Fibroblast of skin of left quadriceps (primary cell): ENCODE measurements around the gene DHCR24.

ENCODE experiments used
- DNase-seq, 2 experiments: peaks; one replicate each; pipeline ENCODE4 v3.0.0-alpha.2; 2013; ENCODE audit warnings: low read depth in 2 of 2

DHCR24 gene

GRCh38 chr1:54846716-54847284 lies 40.2 kb downstream of the DHCR24 start:
- DNase-seq: no peak

GRCh38 chr1:54846301-54846700 lies 40.7 kb downstream of the DHCR24 start:
- DNase-seq: no peak

GRCh38 chr1:54845772-54846171 lies 41.2 kb downstream of the DHCR24 start:
- DNase-seq: no peak

GRCh38 chr1:54844564-54844963 lies 42.4 kb downstream of the DHCR24 start:
- DNase-seq: no peak

GRCh38 chr1:54843449-54843848 lies 43.5 kb downstream of the DHCR24 start:
- no peak for DNase-seq

GRCh38 chr1:54842963-54843362 lies 44.0 kb downstream of the DHCR24 start:
- DNase-seq: no peak

- DNase-seq: no peak
Observed at GRCh38 chr1:54842206-54842915, 44.6 kb downstream of the DHCR24 start.

- DNase-seq: no peak
Observed at GRCh38 chr1:54839824-54840223, 47.2 kb downstream of the DHCR24 start.

- DNase-seq: no peak
Observed at GRCh38 chr1:54838565-54839180, 48.3 kb downstream of the DHCR24 start.

- DNase-seq: no peak
Observed at GRCh38 chr1:54837002-54837853, 49.8 kb downstream of the DHCR24 start.

GRCh38 chr1:54836594-54836993 lies 50.4 kb downstream of the DHCR24 start:
- DNase-seq: no peak

- no peak for DNase-seq
Observed at GRCh38 chr1:54835970-54836369, 51.0 kb downstream of the DHCR24 start.

- no peak for DNase-seq
Observed at GRCh38 chr1:54835131-54835898, 51.7 kb downstream of the DHCR24 start.

GRCh38 chr1:54834007-54834541 lies 52.9 kb downstream of the DHCR24 start:
- no peak for DNase-seq

- no peak for DNase-seq
Observed at GRCh38 chr1:54833121-54833520, 53.9 kb downstream of the DHCR24 start.

- DNase-seq: no peak
Observed at GRCh38 chr1:54826226-54826816, 60.7 kb downstream of the DHCR24 start.

- no peak for DNase-seq
Observed at GRCh38 chr1:54825696-54826095, 61.3 kb downstream of the DHCR24 start.

GRCh38 chr1:54823670-54824069 lies 63.3 kb downstream of the DHCR24 start:
- DNase-seq: no peak

- no peak for DNase-seq
Observed at GRCh38 chr1:54819733-54820132, 67.3 kb downstream of the DHCR24 start.

- no peak for DNase-seq
Observed at GRCh38 chr1:54819195-54819536, 67.8 kb downstream of the DHCR24 start.
